ENCODE measurements around the gene ST3GAL3.

DNA sequence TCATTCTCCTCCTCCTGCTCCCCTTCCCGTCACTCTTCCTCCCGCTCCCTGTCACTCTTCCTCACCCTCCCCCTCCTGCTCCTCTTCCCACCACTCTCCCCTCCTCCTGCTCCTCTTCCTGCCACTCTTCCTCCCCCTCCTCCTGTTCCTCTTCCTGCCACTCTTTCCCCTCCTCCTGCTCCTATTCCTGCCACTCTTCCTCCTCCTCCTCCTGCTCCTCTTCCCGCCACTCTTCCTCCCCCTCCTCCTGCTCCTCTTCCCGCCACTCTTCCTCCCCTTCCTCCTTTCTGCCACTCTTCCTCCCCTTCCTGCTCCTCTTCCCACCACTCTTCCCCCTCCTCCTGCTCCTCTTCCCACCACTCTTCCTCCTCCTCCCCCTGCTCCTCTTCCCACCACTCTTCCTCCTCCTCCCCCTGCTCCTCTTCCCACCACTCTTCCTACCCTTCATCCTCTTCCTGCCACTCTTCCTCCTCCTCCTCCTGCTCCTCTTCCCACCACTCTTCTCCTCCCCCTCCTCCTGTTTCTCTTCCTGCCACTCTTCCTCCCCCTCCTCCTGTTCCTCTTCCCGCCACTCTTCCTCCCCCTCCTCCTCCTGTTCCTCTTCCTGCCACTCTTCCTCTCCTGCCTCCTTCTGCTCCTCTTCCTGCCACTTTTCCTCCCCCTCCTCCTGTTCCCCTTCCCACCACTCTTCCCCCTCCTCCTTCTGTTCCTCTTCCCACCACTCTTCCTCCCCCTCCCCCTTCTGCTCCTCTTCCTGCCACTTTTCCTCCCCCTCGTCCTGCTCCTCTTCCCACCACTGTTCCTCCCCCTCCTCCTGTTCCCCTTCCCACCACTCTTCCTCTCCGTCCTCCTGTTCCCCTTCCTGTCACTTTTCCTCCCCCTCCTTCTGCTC lies 197.6 kb downstream of the ST3GAL3 start:
- TF ChIP-seq EZH2 (IDR thresholded peaks at IDR 0.05) (no peak), CTCF (IDR thresholded peaks at IDR 0.05) (no peak)
